Measurements from ENCODE around the gene MOCS1.

MOCS1 gene

GRCh38 chr6:39911513-39912125 lies 22.6 kb downstream of the MOCS1 start:
- H3K4me3 ChIP-seq (ENCODE audit: low read depth, low read length) = no peak overlapping the region
- no peak for TF ChIP-seq CTCF (IDR thresholded peaks at IDR 0.05; ENCODE audit: borderline replicate concordance, insufficient read depth, low read depth, low read length)

- TF ChIP-seq CTCF (IDR thresholded peaks at IDR 0.05; ENCODE audit: borderline replicate concordance, insufficient read depth, low read depth, low read length) = no peak
- H3K4me3 ChIP-seq (ENCODE audit: low read depth, low read length) = no peak overlapping the region
Observed at GRCh38 chr6:39910744-39911143, 23.5 kb downstream of the MOCS1 start.

GRCh38 chr6:39910164-39910563 lies 24.1 kb downstream of the MOCS1 start:
- no peak overlapping the region for H3K4me3 ChIP-seq (ENCODE audit: low read depth, low read length)

GRCh38 chr6:39909701-39910100 lies 24.6 kb downstream of the MOCS1 start:
- TF ChIP-seq CTCF (IDR thresholded peaks at IDR 0.05; ENCODE audit: borderline replicate concordance, insufficient read depth, low read depth, low read length) = no peak
- no peak overlapping the region for H3K4me3 ChIP-seq (ENCODE audit: low read depth, low read length)

More at GRCh38 chr6:39910164-39910563, 24.1 kb downstream of the MOCS1 start:
- no peak for TF ChIP-seq CTCF (IDR thresholded peaks at IDR 0.05; ENCODE audit: borderline replicate concordance, insufficient read depth, low read depth, low read length)

- TF ChIP-seq CTCF (IDR thresholded peaks at IDR 0.05; ENCODE audit: borderline replicate concordance, insufficient read depth, low read depth, low read length) = no peak
- no peak overlapping the region for H3K4me3 ChIP-seq (ENCODE audit: low read depth, low read length)
Observed at GRCh38 chr6:39908838-39909583, 25.3 kb downstream of the MOCS1 start.

GRCh38 chr6:39907871-39908575 lies 26.2 kb downstream of the MOCS1 start:
- TF ChIP-seq CTCF (IDR thresholded peaks at IDR 0.05; ENCODE audit: borderline replicate concordance, insufficient read depth, low read depth, low read length) = no peak
- no peak overlapping the region for H3K4me3 ChIP-seq (ENCODE audit: low read depth, low read length)

Data from GM12875 (cell line).